Panc1 (cell line): ENCODE measurements around the gene OTOGL. TPM values are rescaled to one million over a fixed set of nuclear protein-coding genes. Genes with fewer than 3 reads are reported as not detected.

Source experiments
- ATAC-seq: fragments of 200-7000 bp; cut with Tn5 transposase; 2 replicates; pipeline ENCODE4 v1.9.1; 2020; ENCODE audit warnings: mild to moderate bottlenecking, moderate library complexity
- BruUV-seq: library from RNA; stranded (reverse); fragments of 400-500 nt; replicated peaks from 2 replicates; lab custom pipeline; 2021; lab: Mats Ljungman, UMichigan
- CTCF ChIA-PET: fragments of 300-600 bp; sonication (Branson Sonifier 250); formaldehyde crosslinking; loops from one replicate; lab custom pipeline; 2022; ENCODE audit warnings: antibody characterized with exemption; lab: Charles Lee
- POLR2A ChIA-PET: fragments of 300-600 bp; sonication (Branson Sonifier 250); formaldehyde crosslinking; loops from one replicate; lab custom pipeline; 2022; ENCODE audit warnings: antibody characterized with exemption; lab: Charles Lee
- DNase-seq: peaks from one replicate; pipeline ENCODE4 v3.0.0-alpha.2; 2010; ENCODE audit warnings: low read depth, low spot score
- H3K27ac ChIP-seq: 2 replicates; pipeline ENCODE4 v1.5.1; 2011; ENCODE audit warnings: mild to moderate bottlenecking, low read length, inconsistent platforms
- H3K27me3 ChIP-seq: fragments of 200-500 bp; sonication (Bioruptor generic); 2 replicates; pipeline ENCODE4 v1.6.0; 2014; ENCODE audit warnings: low read length, inconsistent platforms; ENCODE audit not compliant: control insufficient read depth, insufficient read depth
- H3K36me3 ChIP-seq: fragments of 200-500 bp; sonication (Bioruptor generic); 2 replicates; pipeline ENCODE4 v1.5.1; 2014; ENCODE audit warnings: inconsistent platforms, mild to moderate bottlenecking, low read length, moderate library complexity; ENCODE audit not compliant: control insufficient read depth, insufficient read depth
- H3K4me1 ChIP-seq: 2 replicates; pipeline ENCODE4 v1.5.1; 2011; ENCODE audit warnings: inconsistent platforms, mild to moderate bottlenecking, low read length, moderate library complexity; ENCODE audit not compliant: control insufficient read depth, insufficient read depth
- H3K4me3 ChIP-seq, 2 experiments: 2 replicates each; pipeline ENCODE4 v1.5.1; 2011 to 2012; ENCODE audit warnings: low read depth in 2 of 2, low read length in 2 of 2, mild to moderate bottlenecking in 2 of 2, inconsistent platforms in 1 of 2, moderate library complexity in 1 of 2
- H3K9me3 ChIP-seq: fragments of 200-500 bp; sonication (Bioruptor generic); 2 replicates; pipeline ENCODE4 v1.5.1; 2014; ENCODE audit warnings: low read depth, mild to moderate bottlenecking, inconsistent platforms, low read length, moderate library complexity; ENCODE audit not compliant: control insufficient read depth, insufficient read depth
- POLR2AphosphoS5 ChIP-seq: IDR thresholded peaks from 2 replicates; pipeline ENCODE4 v1.6.1; 2012; ENCODE audit warnings: mild to moderate bottlenecking, low read depth, low read length, moderate library complexity
- SIN3A ChIP-seq: IDR thresholded peaks from 2 replicates; pipeline ENCODE4 v1.6.1; 2012; ENCODE audit warnings: low read depth, mild to moderate bottlenecking, low read length, moderate library complexity, borderline replicate concordance; ENCODE audit not compliant: insufficient read depth
- TCF7L2 ChIP-seq: IDR thresholded peaks from 2 replicates; pipeline ENCODE4 v1.6.1; 2011; ENCODE audit warnings: mild to moderate bottlenecking, low read depth, low read length, inconsistent platforms
- in situ Hi-C: cut with HindIII; loops from 2 replicates; pipeline ENCODE4 v1.10.0; 2016; ENCODE audit warnings: low sequenced_read_pairs, low pct_unique_long_range_greater_than_20kb
- intact Hi-C: fragments of 100-400 bp; cut with micrococcal nuclease; formaldehyde crosslinking; loops from one replicate; pipeline ENCODE4 v1.10.0; 2022; ENCODE audit not compliant: unreplicated experiment
- total RNA-seq: library from RNA; stranded (reverse); gene quantifications from one replicate; pipeline ENCODE4 v1.2.1, GENCODE V29; 2021; ENCODE audit not compliant: unreplicated experiment
- TF ChIP-seq, protein P1 (sequence below), 2 experiments: IDR thresholded peaks; 2 replicates each; pipeline ENCODE4 v1.6.1; 2011 to 2012; ENCODE audit warnings: low read depth in 2 of 2, control low read depth in 1 of 2, low read length in 1 of 2, mild to moderate bottlenecking in 1 of 2, moderate library complexity in 1 of 2; ENCODE audit not compliant: insufficient read depth in 1 of 2
- TF ChIP-seq, protein P2 (sequence below): fragments of 450-650 bp; IDR thresholded peaks from 2 replicates; pipeline ENCODE4 v1.5.1; 2017; ENCODE audit warnings: mild to moderate bottlenecking

Gene OTOGL
- total RNA-seq, 1 experiment from 2014 or later = not detected

DNA sequence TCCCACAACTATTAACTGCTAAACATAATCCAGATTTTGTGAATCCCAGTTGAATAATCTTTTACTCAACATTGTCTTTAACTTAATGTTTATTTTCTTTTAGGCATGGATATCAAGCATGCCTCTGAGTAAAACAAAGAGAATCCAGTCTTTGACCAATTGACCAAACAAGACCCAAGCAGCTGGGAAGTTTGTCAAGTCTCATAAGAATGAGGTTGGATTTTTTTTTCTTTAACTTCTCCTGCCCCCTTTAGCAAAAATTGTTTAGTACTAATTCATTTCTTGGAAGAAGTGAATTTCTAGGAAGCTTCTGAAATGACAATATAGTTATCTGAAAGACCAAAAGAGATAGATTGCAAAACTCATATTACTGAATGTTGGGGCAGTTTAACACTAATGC, 89.9 kb downstream of the OTOGL start:
- TF ChIP-seq POLR2AphosphoS5 (no peak), TCF7L2 (no peak), SIN3A (no peak)
- TF ChIP-seq, protein P1, sequence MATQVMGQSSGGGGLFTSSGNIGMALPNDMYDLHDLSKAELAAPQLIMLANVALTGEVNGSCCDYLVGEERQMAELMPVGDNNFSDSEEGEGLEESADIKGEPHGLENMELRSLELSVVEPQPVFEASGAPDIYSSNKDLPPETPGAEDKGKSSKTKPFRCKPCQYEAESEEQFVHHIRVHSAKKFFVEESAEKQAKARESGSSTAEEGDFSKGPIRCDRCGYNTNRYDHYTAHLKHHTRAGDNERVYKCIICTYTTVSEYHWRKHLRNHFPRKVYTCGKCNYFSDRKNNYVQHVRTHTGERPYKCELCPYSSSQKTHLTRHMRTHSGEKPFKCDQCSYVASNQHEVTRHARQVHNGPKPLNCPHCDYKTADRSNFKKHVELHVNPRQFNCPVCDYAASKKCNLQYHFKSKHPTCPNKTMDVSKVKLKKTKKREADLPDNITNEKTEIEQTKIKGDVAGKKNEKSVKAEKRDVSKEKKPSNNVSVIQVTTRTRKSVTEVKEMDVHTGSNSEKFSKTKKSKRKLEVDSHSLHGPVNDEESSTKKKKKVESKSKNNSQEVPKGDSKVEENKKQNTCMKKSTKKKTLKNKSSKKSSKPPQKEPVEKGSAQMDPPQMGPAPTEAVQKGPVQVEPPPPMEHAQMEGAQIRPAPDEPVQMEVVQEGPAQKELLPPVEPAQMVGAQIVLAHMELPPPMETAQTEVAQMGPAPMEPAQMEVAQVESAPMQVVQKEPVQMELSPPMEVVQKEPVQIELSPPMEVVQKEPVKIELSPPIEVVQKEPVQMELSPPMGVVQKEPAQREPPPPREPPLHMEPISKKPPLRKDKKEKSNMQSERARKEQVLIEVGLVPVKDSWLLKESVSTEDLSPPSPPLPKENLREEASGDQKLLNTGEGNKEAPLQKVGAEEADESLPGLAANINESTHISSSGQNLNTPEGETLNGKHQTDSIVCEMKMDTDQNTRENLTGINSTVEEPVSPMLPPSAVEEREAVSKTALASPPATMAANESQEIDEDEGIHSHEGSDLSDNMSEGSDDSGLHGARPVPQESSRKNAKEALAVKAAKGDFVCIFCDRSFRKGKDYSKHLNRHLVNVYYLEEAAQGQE (IDR thresholded peaks at IDR 0.05; ENCODE audit: insufficient read depth in 1 of 2, low read depth in 2 of 2, low read length in 1 of 2) = no peak
- TF ChIP-seq, protein P2, sequence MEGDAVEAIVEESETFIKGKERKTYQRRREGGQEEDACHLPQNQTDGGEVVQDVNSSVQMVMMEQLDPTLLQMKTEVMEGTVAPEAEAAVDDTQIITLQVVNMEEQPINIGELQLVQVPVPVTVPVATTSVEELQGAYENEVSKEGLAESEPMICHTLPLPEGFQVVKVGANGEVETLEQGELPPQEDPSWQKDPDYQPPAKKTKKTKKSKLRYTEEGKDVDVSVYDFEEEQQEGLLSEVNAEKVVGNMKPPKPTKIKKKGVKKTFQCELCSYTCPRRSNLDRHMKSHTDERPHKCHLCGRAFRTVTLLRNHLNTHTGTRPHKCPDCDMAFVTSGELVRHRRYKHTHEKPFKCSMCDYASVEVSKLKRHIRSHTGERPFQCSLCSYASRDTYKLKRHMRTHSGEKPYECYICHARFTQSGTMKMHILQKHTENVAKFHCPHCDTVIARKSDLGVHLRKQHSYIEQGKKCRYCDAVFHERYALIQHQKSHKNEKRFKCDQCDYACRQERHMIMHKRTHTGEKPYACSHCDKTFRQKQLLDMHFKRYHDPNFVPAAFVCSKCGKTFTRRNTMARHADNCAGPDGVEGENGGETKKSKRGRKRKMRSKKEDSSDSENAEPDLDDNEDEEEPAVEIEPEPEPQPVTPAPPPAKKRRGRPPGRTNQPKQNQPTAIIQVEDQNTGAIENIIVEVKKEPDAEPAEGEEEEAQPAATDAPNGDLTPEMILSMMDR = no peak
- no peaks in the 10 kb centered on the region for H3K36me3 ChIP-seq
- CTCF ChIA-PET = no interaction called here
- H3K27ac ChIP-seq = no peak overlapping the region
- in situ Hi-C loops = no loop called here
- POLR2A ChIA-PET = no interaction called here
- H3K9me3 ChIP-seq = no peaks in the 10 kb centered on the region
- no peak for ATAC-seq
- H3K4me3 ChIP-seq = no peak overlapping the region
- intact Hi-C loops = loop anchor here (10.0 kb wide), 1 partner anchor 304 kb away; no protein-coding TSS in a partner anchor
- no peaks in the 10 kb centered on the region for H3K4me1 ChIP-seq
- BruUV-seq = no TSS peak
- no peak for DNase-seq
- no peaks in the 10 kb centered on the region for H3K27me3 ChIP-seq

DNA sequence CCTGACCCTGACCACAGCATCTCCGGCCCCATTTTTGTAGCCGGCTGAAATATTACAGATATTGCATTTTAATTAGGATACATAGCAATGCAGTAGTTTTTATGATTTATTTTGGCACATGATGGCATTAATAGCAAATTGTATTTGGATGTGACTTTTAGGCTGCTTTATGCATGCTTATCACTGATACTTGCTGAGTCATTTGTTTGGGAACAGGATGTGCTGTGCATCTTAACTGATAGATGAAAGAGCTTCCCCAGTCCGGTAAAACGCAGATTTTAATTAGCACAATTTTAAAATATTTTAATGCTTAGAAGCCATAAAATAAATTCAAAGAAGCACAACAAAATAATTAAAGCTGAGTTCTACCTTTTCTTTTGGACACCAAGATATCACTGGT, 90.7 kb downstream of the OTOGL start:
- H3K36me3 ChIP-seq = no peaks in the 10 kb centered on the region
- no peak for DNase-seq
- H3K4me1 ChIP-seq = no peaks in the 10 kb centered on the region
- no peaks in the 10 kb centered on the region for H3K9me3 ChIP-seq
- H3K27me3 ChIP-seq = no peaks in the 10 kb centered on the region
- ATAC-seq = no peak
- TF ChIP-seq, protein P2 = no peak
- TF ChIP-seq, protein P1 (IDR thresholded peaks at IDR 0.05; ENCODE audit: insufficient read depth in 1 of 2, low read depth in 2 of 2, low read length in 1 of 2) = no peak
- no peak for TF ChIP-seq POLR2AphosphoS5
- no peak for TF ChIP-seq SIN3A
- TF ChIP-seq TCF7L2 = no peak
- H3K27ac ChIP-seq = no peak overlapping the region
- CTCF ChIA-PET = interaction anchor here (0.7 kb wide), 1 partner anchor 49 kb away, joined by 4 read pairs; no protein-coding TSS in a partner anchor
- POLR2A ChIA-PET = no interaction called here
- BruUV-seq = no TSS peak
- intact Hi-C loops (no loop called here), in situ Hi-C loops (no loop called here)
- H3K4me3 ChIP-seq = no peak overlapping the region
